Keratinocyte (primary cell): Measurements from ENCODE around the gene CLIC3. TPM values are rescaled to one million over a fixed set of nuclear protein-coding genes. Genes with fewer than 3 reads are reported as not detected.

ENCODE experiments used
- DNase-seq: peaks from one replicate; pipeline ENCODE4 v3.0.0-alpha.2; 2011; ENCODE audit warnings: low read depth, missing footprints, low spot score
- FAIRE-seq: peaks from 2 replicates; lab custom pipeline; 2011; peaks lifted over from hg19 to GRCh38; lab: Jason Lieb, UNC
- H2AFZ ChIP-seq: 2 replicates; pipeline ENCODE4 v1.6.0; 2012; ENCODE audit warnings: low read length, control low read depth, inconsistent platforms; ENCODE audit not compliant: control insufficient read depth
- H3K27ac ChIP-seq: 2 replicates; pipeline ENCODE4 v1.5.1; 2011; ENCODE audit warnings: low read length; ENCODE audit not compliant: control insufficient read depth, insufficient read depth
- H3K27me3 ChIP-seq: 3 replicates; pipeline ENCODE4 v1.6.0; 2011; ENCODE audit warnings: low read length; ENCODE audit not compliant: control insufficient read depth, insufficient read depth; ENCODE audit errors: extremely low read depth
- H3K36me3 ChIP-seq, 2 experiments: 2 replicates in 1 of 2; 3 replicates in 1 of 2; pipeline ENCODE4 v1.5.1; 2011; ENCODE audit warnings: low read length in 2 of 2, mild to moderate bottlenecking in 1 of 2; ENCODE audit not compliant: control insufficient read depth in 2 of 2, insufficient read depth in 2 of 2; ENCODE audit errors: extremely low read depth in 1 of 2
- H3K4me1 ChIP-seq: 3 replicates; pipeline ENCODE4 v1.5.1; 2011; ENCODE audit warnings: low read length; ENCODE audit not compliant: control insufficient read depth, insufficient read depth; ENCODE audit errors: extremely low read depth
- H3K4me2 ChIP-seq: 3 replicates; pipeline ENCODE4 v1.6.0; 2011; ENCODE audit warnings: low read depth, low read length; ENCODE audit not compliant: control insufficient read depth, insufficient read depth; ENCODE audit errors: extremely low read depth
- H3K4me3 ChIP-seq, 3 experiments: fragments of 200-600 bp in 1 of 3; sonication (generic) in 1 of 3; 2 replicates in 2 of 3; 3 replicates in 1 of 3; pipeline ENCODE4 v1.5.1; 2011 to 2016; ENCODE audit warnings: low read length in 3 of 3, mild to moderate bottlenecking in 3 of 3, control low read depth in 2 of 3, inconsistent platforms in 1 of 3, low read depth in 1 of 3, mixed read lengths in 1 of 3, mixed run types in 1 of 3, moderate library complexity in 1 of 3; ENCODE audit not compliant: control insufficient read depth in 2 of 3, insufficient read depth in 2 of 3; ENCODE audit errors: extremely low read depth in 1 of 3
- H3K79me2 ChIP-seq: 2 replicates; pipeline ENCODE4 v1.6.0; 2012; ENCODE audit warnings: low read length; ENCODE audit not compliant: control insufficient read depth, insufficient read depth
- H3K9ac ChIP-seq: 3 replicates; pipeline ENCODE4 v1.6.0; 2011; ENCODE audit warnings: low read length; ENCODE audit not compliant: control insufficient read depth, insufficient read depth; ENCODE audit errors: extremely low read depth
- H3K9me1 ChIP-seq: 3 replicates; pipeline ENCODE4 v1.6.0; 2011; ENCODE audit warnings: low read length; ENCODE audit not compliant: control insufficient read depth, insufficient read depth; ENCODE audit errors: extremely low read depth
- H3K9me3 ChIP-seq: 2 replicates; pipeline ENCODE4 v1.5.1; 2012; ENCODE audit warnings: low read depth, low read length; ENCODE audit not compliant: control insufficient read depth
- H4K20me1 ChIP-seq: 3 replicates; pipeline ENCODE4 v1.6.0; 2011; ENCODE audit warnings: low read length; ENCODE audit not compliant: control insufficient read depth, insufficient read depth; ENCODE audit errors: extremely low read depth
- CTCF ChIP-seq, 3 experiments: IDR thresholded peaks in 1 of 3; conservative IDR thresholded peaks in 1 of 3; optimal IDR thresholded peaks in 1 of 3; 2 replicates in 2 of 3; 3 replicates in 1 of 3; pipeline versions ENCODE3 to v1.5.1; 2011; ENCODE audit warnings: low read length in 3 of 3, mild to moderate bottlenecking in 3 of 3, moderate library complexity in 2 of 3, control low read depth in 1 of 3, inconsistent platforms in 1 of 3; ENCODE audit not compliant: insufficient read depth in 2 of 3; ENCODE audit errors: extremely low read depth in 1 of 3
- EZH2 ChIP-seq: IDR thresholded peaks from one replicate; pipeline ENCODE4 v1.6.1; 2012; ENCODE audit warnings: inconsistent platforms, mild to moderate bottlenecking, low read length, moderate library complexity
- dilution Hi-C: fragments of 300-500 bp; cut with MboI; formaldehyde crosslinking; loops from one replicate; pipeline ENCODE4 v1.7.0; 2020; ENCODE audit warnings: low sequenced_read_pairs; ENCODE audit not compliant: extremely low pct_ligation_motif_present
- polyA plus RNA-seq, 5 experiments: library from polyadenylated mRNA; depleted of rRNA in 3 of 5; stranded (reverse) in 3 of 5; stranded (forward) in 1 of 5; unstranded in 1 of 5; fragments of >200 nt; gene quantifications; 1 replicate in 1 of 5; 2 replicates in 3 of 5; 3 replicates in 1 of 5; pipeline versions ENCODE4 v1.2.1 to v1.2.3, GENCODE V29; 2011 to 2012; ENCODE audit warnings: missing spikeins in 2 of 5, low read depth in 1 of 5, low replicate concordance in 1 of 5

CLIC3 gene
- polyA plus RNA-seq, 1 donor (not counting 4 experiments of a cell fraction or from before 2014, with no cell fraction given), result 5.5 TPM

- dilution Hi-C loops, result no loop called here
- H3K4me3 ChIP-seq, result no peak overlapping the region
- no peak overlapping the region for H3K4me2 ChIP-seq
- H3K79me2 ChIP-seq, result no peaks in the 10 kb centered on the region
- H3K9me1 ChIP-seq, result no peaks in the 10 kb centered on the region
- H3K4me1 ChIP-seq, result no peaks in the 10 kb centered on the region
- H3K9me3 ChIP-seq, result no peaks in the 10 kb centered on the region
- H4K20me1 ChIP-seq, result no peaks in the 10 kb centered on the region
- no peak overlapping the region for H3K9ac ChIP-seq
- H3K27me3 ChIP-seq, result no peaks in the 10 kb centered on the region
- H3K36me3 ChIP-seq, result no peaks in the 10 kb centered on the region
- no peak overlapping the region for H2AFZ ChIP-seq
- FAIRE-seq (no peak), DNase-seq (no peak)
- H3K27ac ChIP-seq, result no peak overlapping the region
- TF ChIP-seq EZH2, result no peak
- TF ChIP-seq CTCF (optimal IDR thresholded peaks at IDR 0.05 in 1 of 3, IDR thresholded peaks at IDR 0.05 in 1 of 3, conservative IDR thresholded peaks at IDR 0.05 in 1 of 3; ENCODE audit: extremely low read depth in 1 of 3, insufficient read depth in 2 of 3, low read length in 3 of 3), result no peak
Observed at GRCh38 chr9:137017071-137017470, 20.7 kb upstream of the CLIC3 start.

GRCh38 chr9:137016436-137016835 is 20.1 kb upstream of the CLIC3 start:
- no peaks in the 10 kb centered on the region for H4K20me1 ChIP-seq
- no peaks in the 10 kb centered on the region for H3K9me1 ChIP-seq
- no peak overlapping the region for H3K4me3 ChIP-seq
- no peaks in the 10 kb centered on the region for H3K79me2 ChIP-seq
- H3K36me3 ChIP-seq, result no peaks in the 10 kb centered on the region
- no peaks in the 10 kb centered on the region for H3K27me3 ChIP-seq
- no peak for TF ChIP-seq CTCF (optimal IDR thresholded peaks at IDR 0.05 in 1 of 3, IDR thresholded peaks at IDR 0.05 in 1 of 3, conservative IDR thresholded peaks at IDR 0.05 in 1 of 3; ENCODE audit: extremely low read depth in 1 of 3, insufficient read depth in 2 of 3, low read length in 3 of 3)
- no peak for TF ChIP-seq EZH2
- DNase-seq, result no peak
- no peaks in the 10 kb centered on the region for H3K9me3 ChIP-seq
- no peaks in the 10 kb centered on the region for H3K4me1 ChIP-seq
- H2AFZ ChIP-seq, result no peak overlapping the region
- dilution Hi-C loops, result no loop called here
- H3K9ac ChIP-seq, result no peak overlapping the region
- FAIRE-seq, result no peak
- H3K27ac ChIP-seq, result no peak overlapping the region
- H3K4me2 ChIP-seq, result no peak overlapping the region
